Activated naive CD8-positive, alpha-beta T cell treated with anti-CD3 and anti-CD28 coated beads, Interleukin-2, amount 10 ng/mL, durations not matched to agents 7 days and 5 days (primary cell): Measurements from ENCODE around the gene SVIL. TPM values are rescaled to one million over a fixed set of nuclear protein-coding genes. Genes with fewer than 3 reads are reported as not detected.
A peak's percentile ranks its signal among the peaks of the same experiment; 100 is the strongest.

Source experiments
- ATAC-seq: fragments of 150-1000 bp; cut with Tn5 transposase; one replicate; pipeline ENCODE4 v1.10.0; 2021; ENCODE audit warnings: low read depth, moderate library complexity
- POLR2A ChIA-PET: fragments of 350-600 bp; sonication (Branson Sonifier 250); formaldehyde crosslinking; loops from one replicate; lab custom pipeline; 2021; ENCODE audit warnings: antibody characterized with exemption; lab: Charles Lee
- DNase-seq: peaks from one replicate; pipeline ENCODE4 v3.0.0; 2021
- H3K27ac Mint-ChIP-seq: one replicate; pipeline ENCODE4 v1.8.0; 2022; ENCODE audit warnings: mild to moderate bottlenecking, mixed read lengths
- H3K27me3 Mint-ChIP-seq: one replicate; pipeline ENCODE4 v1.8.0; 2022; ENCODE audit warnings: mild to moderate bottlenecking, moderate library complexity, mixed read lengths
- H3K36me3 Mint-ChIP-seq: one replicate; pipeline ENCODE4 v1.8.0; 2021; ENCODE audit warnings: mild to moderate bottlenecking, mixed read lengths
- H3K4me1 Mint-ChIP-seq: one replicate; pipeline ENCODE4 v1.8.0; 2021; ENCODE audit warnings: mixed read lengths
- H3K4me3 Mint-ChIP-seq: one replicate; pipeline ENCODE4 v1.8.0; 2022; ENCODE audit warnings: mild to moderate bottlenecking, moderate library complexity, mixed read lengths
- H3K9me3 Mint-ChIP-seq: one replicate; pipeline ENCODE4 v1.8.0; 2021; ENCODE audit warnings: mixed read lengths
- total RNA-seq, 2 experiments: library from RNA; stranded (reverse); gene quantifications; one replicate each; pipeline ENCODE4 v1.2.3, GENCODE V29; 2021

SVIL gene
- total RNA-seq, 2 experiments from 2014 or later = 8.3 to 10.3 TPM

GRCh38 chr10:29658984-29659965 lies 24.5 kb upstream of the SVIL start:
- Mint-ChIP-seq H3K27ac (peak overlapping the region; percentile 61), H3K4me3 (peak overlapping the region; percentile 4), H3K36me3 (peaks cover 26% of the 10 kb centered on the region), H3K9me3 (peaks cover 9% of the 10 kb centered on the region), H3K27me3 (peaks cover 21% of the 10 kb centered on the region), H3K4me1 (peaks cover 27% of the 10 kb centered on the region)
- ATAC-seq (peak; percentile 99), DNase-seq (peak; percentile 31)
- POLR2A ChIA-PET = no interaction called here

- H3K9me3 Mint-ChIP-seq = peaks cover 9% of the 10 kb centered on the region
- DNase-seq (no peak), ATAC-seq (no peak)
- peaks cover 27% of the 10 kb centered on the region for H3K27me3 Mint-ChIP-seq
- POLR2A ChIA-PET = interaction anchor here (1.0 kb wide), 1 partner anchor 24 kb away, joined by 4 read pairs; no protein-coding TSS in a partner anchor
- no peak overlapping the region for H3K27ac Mint-ChIP-seq
- no peak overlapping the region for H3K4me3 Mint-ChIP-seq
- peaks cover 28% of the 10 kb centered on the region for H3K4me1 Mint-ChIP-seq
- H3K36me3 Mint-ChIP-seq = peaks cover 27% of the 10 kb centered on the region
Observed at GRCh38 chr10:29657719-29658274, 23.0 kb upstream of the SVIL start.

GRCh38 chr10:29656451-29656992 lies 21.8 kb upstream of the SVIL start:
- H3K4me1 Mint-ChIP-seq = peaks cover 32% of the 10 kb centered on the region

GRCh38 chr10:29652192-29652591 lies 17.4 kb upstream of the SVIL start:
- Mint-ChIP-seq H3K4me1 (peaks cover 29% of the 10 kb centered on the region), H3K27ac (no peak overlapping the region), H3K36me3 (peaks cover 20% of the 10 kb centered on the region), H3K9me3 (peaks cover 5% of the 10 kb centered on the region), H3K4me3 (no peak overlapping the region), H3K27me3 (peaks cover 10% of the 10 kb centered on the region)
- ATAC-seq = no peak
- POLR2A ChIA-PET = interaction anchor here (0.5 kb wide), 1 partner anchor 270 kb away, joined by 3 read pairs; no protein-coding TSS in a partner anchor
- no peak for DNase-seq

More at GRCh38 chr10:29656451-29656992, 21.8 kb upstream of the SVIL start:
- Mint-ChIP-seq H3K27me3 (peaks cover 21% of the 10 kb centered on the region), H3K27ac (no peak overlapping the region), H3K9me3 (peaks cover 10% of the 10 kb centered on the region), H3K36me3 (peaks cover 27% of the 10 kb centered on the region), H3K4me3 (no peak overlapping the region)
- DNase-seq (no peak), ATAC-seq (no peak)
- POLR2A ChIA-PET = no interaction called here

GRCh38 chr10:29651767-29652166 lies 17.0 kb upstream of the SVIL start:
- ATAC-seq (no peak), DNase-seq (no peak)
- POLR2A ChIA-PET = no interaction called here
- H3K4me1 Mint-ChIP-seq = peaks cover 33% of the 10 kb centered on the region
- H3K36me3 Mint-ChIP-seq = peaks cover 15% of the 10 kb centered on the region
- H3K9me3 Mint-ChIP-seq = peaks cover 3% of the 10 kb centered on the region
- H3K27me3 Mint-ChIP-seq = peaks cover 8% of the 10 kb centered on the region
- H3K4me3 Mint-ChIP-seq = no peak overlapping the region
- H3K27ac Mint-ChIP-seq = no peak overlapping the region

- peaks cover 8% of the 10 kb centered on the region for H3K27me3 Mint-ChIP-seq
- POLR2A ChIA-PET = no interaction called here
- H3K4me1 Mint-ChIP-seq = peaks cover 40% of the 10 kb centered on the region
- DNase-seq (no peak), ATAC-seq (no peak)
- no peak overlapping the region for H3K4me3 Mint-ChIP-seq
- peaks cover 7% of the 10 kb centered on the region for H3K36me3 Mint-ChIP-seq
- peaks cover 1% of the 10 kb centered on the region for H3K9me3 Mint-ChIP-seq
- H3K27ac Mint-ChIP-seq = no peak overlapping the region
Observed at GRCh38 chr10:29650552-29650944, 15.8 kb upstream of the SVIL start.

- ATAC-seq = no peak
- H3K4me3 Mint-ChIP-seq = no peak overlapping the region
- peaks cover 40% of the 10 kb centered on the region for H3K4me1 Mint-ChIP-seq
Observed at GRCh38 chr10:29649561-29650551, 15.1 kb upstream of the SVIL start.

GRCh38 chr10:29648983-29649268 lies 14.2 kb upstream of the SVIL start:
- DNase-seq = no peak
- H3K27ac Mint-ChIP-seq = no peak overlapping the region

More at GRCh38 chr10:29649561-29650551, 15.1 kb upstream of the SVIL start:
- peaks cover 8% of the 10 kb centered on the region for H3K27me3 Mint-ChIP-seq
- no peak overlapping the region for H3K27ac Mint-ChIP-seq
- no peak for DNase-seq
- POLR2A ChIA-PET = no interaction called here
- peaks cover 4% of the 10 kb centered on the region for H3K36me3 Mint-ChIP-seq
- peaks cover 1% of the 10 kb centered on the region for H3K9me3 Mint-ChIP-seq

GRCh38 chr10:29648114-29648982 lies 13.6 kb upstream of the SVIL start:
- Mint-ChIP-seq H3K27ac (peak overlapping the region; percentile 73), H3K9me3 (peaks cover 1% of the 10 kb centered on the region), H3K27me3 (peaks cover 6% of the 10 kb centered on the region), H3K4me3 (peak overlapping the region; percentile 62), H3K36me3 (no peaks in the 10 kb centered on the region), H3K4me1 (peaks cover 40% of the 10 kb centered on the region)
- peak; percentile 90 for ATAC-seq
- peak; percentile 41 for DNase-seq
- POLR2A ChIA-PET = interaction anchor here (0.6 kb wide), 3 partner anchors 12 to 87 kb away, joined by 3 read pairs; no protein-coding TSS in a partner anchor

More at GRCh38 chr10:29648983-29649268, 14.2 kb upstream of the SVIL start:
- POLR2A ChIA-PET = no interaction called here
- Mint-ChIP-seq H3K4me3 (no peak overlapping the region), H3K36me3 (no peaks in the 10 kb centered on the region), H3K9me3 (peaks cover 1% of the 10 kb centered on the region), H3K27me3 (peaks cover 8% of the 10 kb centered on the region), H3K4me1 (peaks cover 40% of the 10 kb centered on the region)
- ATAC-seq = no peak

- DNase-seq = no peak
- H3K4me3 Mint-ChIP-seq = peak overlapping the region; percentile 15
- no peak overlapping the region for H3K27ac Mint-ChIP-seq
- no peaks in the 10 kb centered on the region for H3K36me3 Mint-ChIP-seq
- H3K4me1 Mint-ChIP-seq = peaks cover 39% of the 10 kb centered on the region
- peaks cover 1% of the 10 kb centered on the region for H3K9me3 Mint-ChIP-seq
- POLR2A ChIA-PET = interaction anchor here (0.6 kb wide), 3 partner anchors 18 to 238 kb away, joined by 3 to 5 read pairs (median 3); no protein-coding TSS in a partner anchor
- ATAC-seq = no peak
- H3K27me3 Mint-ChIP-seq = peaks cover 2% of the 10 kb centered on the region
Observed at GRCh38 chr10:29647478-29647877, 12.7 kb upstream of the SVIL start.

GRCh38 chr10:29646960-29647461 lies 12.2 kb upstream of the SVIL start:
- peaks cover 39% of the 10 kb centered on the region for H3K4me1 Mint-ChIP-seq
- no peak for ATAC-seq
- H3K27me3 Mint-ChIP-seq = peaks cover 2% of the 10 kb centered on the region
- peak overlapping the region; percentile 15 for H3K4me3 Mint-ChIP-seq
- H3K9me3 Mint-ChIP-seq = no peaks in the 10 kb centered on the region
- no peak for DNase-seq
- H3K36me3 Mint-ChIP-seq = no peaks in the 10 kb centered on the region
- peak overlapping the region; percentile 17 for H3K27ac Mint-ChIP-seq
- POLR2A ChIA-PET = interaction anchor here (0.6 kb wide), 1 partner anchor 238 kb away, joined by 5 read pairs; no protein-coding TSS in a partner anchor
